ENCODE measurements around the gene CYP46A1. TPM values are rescaled to one million over a fixed set of nuclear protein-coding genes. Genes with fewer than 3 reads are reported as not detected.

CYP46A1 gene
- total and polyA plus RNA-seq, 9 donors = 2.3 to 6.3 (median 3.7) TPM

DNA sequence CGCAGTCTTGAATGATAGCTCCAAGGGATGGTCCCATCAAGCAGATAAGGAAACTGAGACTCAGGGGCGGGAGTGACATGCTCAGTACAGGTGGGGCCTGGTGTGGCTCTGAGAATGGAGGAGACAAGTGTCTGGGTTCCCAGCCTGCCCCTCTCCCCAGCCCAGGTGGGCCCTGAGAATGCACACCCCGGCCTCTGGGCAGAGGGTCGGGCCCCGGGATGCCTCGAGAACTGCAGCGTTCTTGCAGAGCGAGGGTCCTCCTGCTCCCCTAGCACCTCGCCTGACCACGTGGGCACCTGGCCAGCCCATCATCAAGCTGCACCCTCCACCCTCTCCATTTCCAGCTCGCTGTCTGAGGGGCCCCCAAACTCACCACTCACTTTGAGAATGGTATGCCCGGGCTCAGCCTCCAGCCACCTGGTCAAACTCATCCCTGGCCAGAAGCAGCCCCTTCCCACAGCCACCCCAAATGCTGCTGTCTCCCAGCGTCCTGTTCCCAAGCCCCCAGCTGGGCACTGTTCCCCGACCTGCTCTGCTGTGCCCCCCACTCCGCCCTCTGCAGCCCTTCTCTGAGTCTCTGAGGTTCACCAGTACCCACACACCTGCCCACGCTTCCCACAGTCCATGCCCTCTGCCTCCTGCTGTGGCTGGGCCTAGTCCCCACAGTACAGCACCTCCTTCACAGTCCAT lies 44.3 kb downstream of the CYP46A1 start:
- 84% methylated on average over 14 of the region's 16 CpGs for WGBS (ENCODE audit: insufficient coverage)
- Histone ChIP-seq H3K27ac (ENCODE audit: low read length) (no peak overlapping the region), H3K36me3 (ENCODE audit: control insufficient read depth, insufficient read depth, low read length) (no peaks in the 10 kb centered on the region), H3K4me3 (ENCODE audit: low read length) (no peak overlapping the region), H3K9me3 (replicated peaks; ENCODE audit: control insufficient read depth, low read depth, low read length) (no peaks in the 10 kb centered on the region), H3K27me3 (ENCODE audit: control insufficient read depth, insufficient read depth, low read length) (no peaks in the 10 kb centered on the region), H3K4me1 (ENCODE audit: control insufficient read depth, insufficient read depth, low read length) (peaks cover 32% of the 10 kb centered on the region)
- no peak for DNase-seq

DNA sequence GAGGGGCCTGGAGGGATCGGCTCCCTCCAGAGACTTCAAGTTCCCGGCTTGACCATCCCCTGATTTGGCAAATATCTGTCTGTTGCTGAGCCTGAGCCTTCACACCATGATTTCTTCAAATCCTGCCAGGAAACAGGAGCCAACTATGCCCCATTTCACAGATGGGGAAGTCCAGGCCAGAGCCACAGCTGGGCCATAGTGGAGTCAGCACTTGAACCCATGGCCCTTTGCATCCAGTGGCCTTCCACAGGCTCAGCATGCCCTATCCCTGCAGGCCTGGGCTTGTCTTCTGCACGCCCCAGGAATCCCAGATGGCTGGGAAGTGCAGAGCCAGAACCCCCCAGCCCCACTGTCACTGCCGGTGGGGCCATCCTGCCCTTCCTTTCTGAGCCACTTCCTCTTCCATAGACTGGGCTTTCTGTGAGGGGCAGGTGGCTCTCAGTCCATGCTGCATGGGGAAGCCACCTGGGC lies 44.9 kb downstream of the CYP46A1 start:
- H3K9me3 ChIP-seq (replicated peaks; ENCODE audit: control insufficient read depth, low read depth, low read length) = no peaks in the 10 kb centered on the region
- no peak for DNase-seq
- H3K36me3 ChIP-seq (ENCODE audit: control insufficient read depth, insufficient read depth, low read length) = no peaks in the 10 kb centered on the region
- H3K4me3 ChIP-seq (ENCODE audit: low read length) = no peak overlapping the region
- no peak overlapping the region for H3K27ac ChIP-seq (ENCODE audit: low read length)
- 60% methylated on average over 1 of the region's 4 CpGs for WGBS (ENCODE audit: insufficient coverage)
- H3K27me3 ChIP-seq (ENCODE audit: control insufficient read depth, insufficient read depth, low read length) = no peaks in the 10 kb centered on the region
- peaks cover 39% of the 10 kb centered on the region for H3K4me1 ChIP-seq (ENCODE audit: control insufficient read depth, insufficient read depth, low read length)

DNA sequence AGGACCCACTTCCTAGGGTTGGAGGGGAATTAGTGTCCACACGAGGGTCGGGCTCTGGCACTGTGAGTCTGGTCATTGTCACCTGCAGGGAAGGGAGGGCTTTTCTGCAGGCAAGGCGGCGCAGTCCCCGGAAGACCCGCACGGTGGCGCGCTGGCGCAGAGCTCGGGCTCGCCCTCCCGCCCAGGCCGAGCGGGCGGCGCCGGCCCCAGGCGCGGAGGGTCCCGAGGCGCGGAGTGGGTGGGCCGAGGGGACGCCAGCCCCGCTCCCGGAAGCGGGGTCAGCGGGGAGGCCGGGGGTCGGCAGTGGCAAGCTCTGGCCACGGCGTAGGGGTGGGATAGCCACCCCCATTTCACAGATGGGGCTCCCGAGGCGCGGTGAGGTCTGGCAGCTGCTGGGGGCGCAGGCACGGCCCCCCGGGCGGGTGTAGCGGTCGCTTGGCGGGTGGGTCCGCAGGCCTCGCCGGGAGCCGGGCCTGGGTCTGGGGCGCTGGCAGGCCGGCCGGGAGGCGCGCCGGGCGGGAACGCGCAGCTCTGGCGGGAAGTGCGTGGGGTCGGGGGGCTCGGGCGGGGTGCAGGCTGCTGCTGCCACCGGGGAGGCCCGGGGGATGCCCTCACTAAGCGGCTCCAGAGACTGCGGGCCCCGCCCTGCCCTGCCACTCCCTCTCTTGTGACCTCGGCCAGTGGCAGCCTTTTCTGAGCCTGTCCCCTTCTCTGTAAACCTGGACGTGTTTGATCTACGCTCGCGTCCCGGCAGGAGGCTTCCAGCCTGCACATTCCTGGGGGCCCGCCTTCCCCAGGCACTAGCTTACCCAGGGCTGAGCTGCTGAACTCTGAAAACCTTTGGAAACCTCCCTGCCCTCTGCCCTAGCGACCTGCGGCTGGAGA lies 46.1 kb downstream of the CYP46A1 start:
- no peaks in the 10 kb centered on the region for H3K27me3 ChIP-seq (ENCODE audit: control insufficient read depth, insufficient read depth, low read length)
- no peaks in the 10 kb centered on the region for H3K36me3 ChIP-seq (ENCODE audit: control insufficient read depth, insufficient read depth, low read length)
- peak overlapping the region; percentile 77 for H3K27ac ChIP-seq (ENCODE audit: low read length)
- no peaks in the 10 kb centered on the region for H3K9me3 ChIP-seq (replicated peaks; ENCODE audit: control insufficient read depth, low read depth, low read length)
- peaks cover 51% of the 10 kb centered on the region for H3K4me1 ChIP-seq (ENCODE audit: control insufficient read depth, insufficient read depth, low read length)
- peak overlapping the region; percentile 43 for H3K4me3 ChIP-seq (ENCODE audit: low read length)
- WGBS (ENCODE audit: insufficient coverage) = 2% methylated on average over 73 of the region's 75 CpGs
- DNase-seq = peak; percentile 76

DNA sequence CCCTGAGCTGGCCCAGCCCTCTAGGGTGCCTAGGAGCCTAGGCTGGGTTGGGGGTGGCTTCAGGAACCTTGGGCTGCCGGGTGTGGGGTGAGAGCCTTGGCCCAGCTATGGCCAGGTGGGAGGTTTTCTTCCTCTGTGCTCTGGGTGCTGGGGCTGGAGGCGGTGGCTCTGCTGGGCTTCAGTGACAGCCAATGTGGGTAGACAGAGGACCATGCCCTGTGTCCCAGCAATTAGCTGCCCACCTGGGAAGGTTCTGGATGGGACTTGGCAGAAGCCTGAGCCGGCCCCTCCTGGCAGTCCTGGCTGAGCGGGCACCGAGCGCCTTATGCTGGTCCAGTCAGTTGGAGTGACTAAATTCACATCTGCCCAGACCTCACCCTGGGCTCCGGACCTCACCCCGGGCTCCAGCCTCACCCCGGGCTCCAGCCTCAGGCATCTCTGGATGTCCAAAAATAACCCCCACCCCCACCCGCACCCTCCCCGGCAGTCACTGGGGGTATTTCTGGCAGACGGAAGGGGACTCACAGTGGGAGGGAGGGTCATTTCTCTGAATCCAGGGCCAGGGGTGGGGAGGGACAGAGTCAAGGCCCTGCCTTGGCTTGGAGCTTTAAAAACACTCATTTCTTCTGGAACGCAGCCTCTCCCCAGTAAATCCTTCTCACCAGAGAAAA lies 46.9 kb downstream of the CYP46A1 start:
- 36% methylated on average over 4 of the region's 13 CpGs for WGBS (ENCODE audit: insufficient coverage)
- H3K9me3 ChIP-seq (replicated peaks; ENCODE audit: control insufficient read depth, low read depth, low read length) = no peaks in the 10 kb centered on the region
- H3K36me3 ChIP-seq (ENCODE audit: control insufficient read depth, insufficient read depth, low read length) = no peaks in the 10 kb centered on the region
- H3K4me3 ChIP-seq (ENCODE audit: low read length) = peak overlapping the region; percentile 43
- H3K27me3 ChIP-seq (ENCODE audit: control insufficient read depth, insufficient read depth, low read length) = no peaks in the 10 kb centered on the region
- H3K27ac ChIP-seq (ENCODE audit: low read length) = peak overlapping the region; percentile 77
- DNase-seq = peak; percentile 64
- H3K4me1 ChIP-seq (ENCODE audit: control insufficient read depth, insufficient read depth, low read length) = peaks cover 58% of the 10 kb centered on the region

DNA sequence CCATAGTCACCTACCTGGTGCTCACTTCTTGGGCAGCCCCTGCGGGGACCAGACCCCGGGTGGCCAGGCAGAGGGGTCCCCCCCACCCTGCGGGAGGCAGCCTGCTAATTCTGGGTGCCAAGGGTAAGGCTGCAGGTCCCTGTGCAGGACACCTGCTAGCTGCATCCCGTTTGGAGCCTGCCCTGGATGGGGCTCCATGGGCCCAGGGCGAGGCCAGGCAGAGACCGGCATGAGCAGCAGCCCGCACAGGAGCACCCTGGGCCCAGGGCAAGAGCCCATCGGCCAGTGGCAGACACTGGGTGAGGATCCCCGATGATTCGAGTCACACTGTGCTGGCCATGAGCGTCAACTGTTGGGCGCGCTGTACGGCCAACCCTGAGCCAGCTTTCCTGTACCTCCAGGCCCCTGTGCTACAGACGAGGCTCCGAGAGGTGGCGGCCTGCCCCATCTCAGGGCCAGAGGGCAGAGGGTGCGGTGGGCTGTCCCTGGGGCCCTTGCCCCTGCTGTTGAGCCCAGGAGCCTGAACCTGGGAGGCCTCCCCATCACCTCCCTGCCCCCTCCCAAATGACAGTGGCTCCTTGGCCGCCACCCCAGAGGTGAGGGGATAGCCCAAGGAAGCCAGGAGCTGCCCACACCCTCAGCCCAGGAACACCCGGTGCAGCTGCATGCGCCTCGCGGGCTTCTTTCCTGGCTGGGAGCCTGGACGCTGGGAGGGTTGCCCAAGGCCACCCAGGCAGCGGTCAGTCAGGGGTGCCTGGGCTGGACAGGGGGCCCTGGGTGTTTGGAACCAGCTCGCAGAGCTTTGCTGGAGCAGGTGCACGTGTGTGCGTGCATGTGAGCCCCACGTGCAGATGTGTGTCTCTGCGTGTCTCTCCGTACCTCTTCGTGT lies 47.7 kb downstream of the CYP46A1 start:
- WGBS (ENCODE audit: insufficient coverage) = 61% methylated on average over 30 of the region's 32 CpGs
- H3K27me3 ChIP-seq (ENCODE audit: control insufficient read depth, insufficient read depth, low read length) = no peaks in the 10 kb centered on the region
- no peaks in the 10 kb centered on the region for H3K9me3 ChIP-seq (replicated peaks; ENCODE audit: control insufficient read depth, low read depth, low read length)
- no peak for DNase-seq
- H3K27ac ChIP-seq (ENCODE audit: low read length) = peak overlapping the region; percentile 77
- H3K36me3 ChIP-seq (ENCODE audit: control insufficient read depth, insufficient read depth, low read length) = no peaks in the 10 kb centered on the region
- H3K4me1 ChIP-seq (ENCODE audit: control insufficient read depth, insufficient read depth, low read length) = peaks cover 65% of the 10 kb centered on the region
- no peak overlapping the region for H3K4me3 ChIP-seq (ENCODE audit: low read length)

DNA sequence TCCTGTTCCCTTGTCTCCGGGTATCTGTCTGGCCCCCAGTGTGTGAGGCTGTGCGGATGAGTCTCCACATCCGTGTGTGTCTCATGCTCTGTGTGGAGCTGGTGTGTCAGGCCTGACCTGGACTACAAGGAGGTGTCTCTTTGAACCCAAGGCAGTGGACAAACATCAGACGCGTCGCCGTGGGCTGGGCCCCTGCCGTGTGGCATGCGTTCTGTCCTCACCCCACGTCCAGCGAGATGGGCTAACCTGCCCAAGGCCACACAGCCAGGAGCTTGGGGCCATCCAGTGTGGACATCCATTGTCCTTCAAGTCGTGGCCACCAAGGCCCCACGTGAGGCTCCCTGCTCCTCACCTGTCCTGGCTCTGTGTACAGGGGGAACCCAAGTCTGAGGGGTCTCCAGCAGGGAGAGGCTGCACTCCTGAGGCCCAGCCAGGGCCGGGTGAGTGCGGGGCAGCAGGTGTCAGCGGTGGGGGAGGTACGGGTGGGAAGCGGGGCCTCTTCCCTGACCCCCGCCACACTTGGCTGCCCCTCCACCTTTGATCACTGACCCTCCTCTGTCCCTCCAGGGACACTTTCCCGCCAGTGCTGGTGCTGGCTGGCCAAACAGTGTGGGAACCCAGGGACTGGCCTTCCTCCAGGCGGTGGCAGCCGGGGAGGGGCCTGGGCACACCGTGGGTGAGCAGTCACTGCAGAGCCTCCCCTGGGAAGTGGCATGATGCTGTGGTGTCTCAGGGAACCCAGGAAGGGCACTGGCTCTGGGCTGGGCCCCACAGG lies 48.5 kb downstream of the CYP46A1 start:
- H3K9me3 ChIP-seq (replicated peaks; ENCODE audit: control insufficient read depth, low read depth, low read length) = no peaks in the 10 kb centered on the region
- H3K4me1 ChIP-seq (ENCODE audit: control insufficient read depth, insufficient read depth, low read length) = peaks cover 74% of the 10 kb centered on the region
- H3K27ac ChIP-seq (ENCODE audit: low read length) = peak overlapping the region; percentile 77
- WGBS (ENCODE audit: insufficient coverage) = 73% methylated on average over 15 of the region's 23 CpGs
- no peaks in the 10 kb centered on the region for H3K36me3 ChIP-seq (ENCODE audit: control insufficient read depth, insufficient read depth, low read length)
- H3K4me3 ChIP-seq (ENCODE audit: low read length) = no peak overlapping the region
- no peak for DNase-seq
- H3K27me3 ChIP-seq (ENCODE audit: control insufficient read depth, insufficient read depth, low read length) = peaks cover 3% of the 10 kb centered on the region

DNA sequence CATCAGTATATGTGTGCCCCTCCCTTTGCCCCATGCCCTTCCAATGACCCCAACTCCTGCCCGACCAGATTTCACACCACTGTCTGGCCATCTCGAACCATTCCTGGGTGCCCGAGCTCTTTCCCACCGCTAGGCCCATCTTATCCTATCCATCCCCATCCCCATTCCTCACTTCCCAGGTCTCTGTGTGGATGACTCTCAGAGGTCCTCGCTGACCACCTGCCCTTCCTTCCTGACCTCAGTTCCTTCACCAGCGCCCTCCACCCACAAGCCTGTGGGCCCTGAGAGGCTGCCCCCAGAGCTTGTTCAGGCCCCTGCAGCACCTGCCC lies 49.1 kb downstream of the CYP46A1 start:
- Histone ChIP-seq H3K9me3 (replicated peaks; ENCODE audit: control insufficient read depth, low read depth, low read length) (no peaks in the 10 kb centered on the region), H3K4me1 (ENCODE audit: control insufficient read depth, insufficient read depth, low read length) (peaks cover 79% of the 10 kb centered on the region), H3K27ac (ENCODE audit: low read length) (no peak overlapping the region), H3K4me3 (ENCODE audit: low read length) (no peak overlapping the region), H3K27me3 (ENCODE audit: control insufficient read depth, insufficient read depth, low read length) (peaks cover 3% of the 10 kb centered on the region), H3K36me3 (ENCODE audit: control insufficient read depth, insufficient read depth, low read length) (no peaks in the 10 kb centered on the region)
- DNase-seq = no peak
- WGBS (ENCODE audit: insufficient coverage) = 60% methylated on average over 6 of the region's 6 CpGs

DNA sequence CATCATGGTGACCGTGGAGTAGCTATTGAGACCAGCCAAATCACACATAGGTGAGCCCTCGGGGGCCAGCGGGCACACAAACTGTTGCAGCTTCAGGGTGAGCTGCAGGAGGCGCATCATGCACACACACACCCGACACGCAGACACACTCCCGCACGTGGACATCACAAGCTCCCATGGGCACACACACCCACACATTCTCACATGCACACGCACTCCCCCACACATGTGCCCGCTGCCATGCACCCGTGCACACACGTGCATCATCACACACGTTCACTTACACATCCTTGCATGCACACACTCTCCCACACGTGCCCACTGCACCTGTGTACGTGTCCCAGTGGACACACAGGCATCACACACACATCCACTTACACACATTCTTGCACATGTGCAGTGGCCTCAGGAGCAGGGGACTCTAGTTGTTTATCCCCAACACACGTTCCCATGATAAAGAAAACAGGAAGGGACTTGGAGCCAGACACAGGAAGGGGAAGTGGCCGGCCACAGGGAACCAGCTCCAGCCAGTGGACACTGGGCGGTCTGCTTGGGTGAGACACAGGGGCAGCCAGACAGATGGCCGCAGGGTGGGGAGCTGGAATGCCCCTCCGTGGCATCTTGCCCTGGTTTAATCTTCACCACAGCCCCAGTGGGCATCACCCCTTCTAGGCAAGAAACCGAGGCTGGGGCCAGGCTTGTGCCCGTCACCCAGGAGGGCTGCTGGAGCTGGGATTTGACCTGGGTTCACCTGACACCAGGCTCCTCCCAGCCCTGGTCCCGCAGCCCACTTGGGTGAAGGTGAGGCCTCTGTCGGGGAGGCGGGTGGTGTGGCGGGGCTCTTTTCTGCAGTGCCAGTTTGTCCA lies 49.7 kb downstream of the CYP46A1 start:
- Histone ChIP-seq H3K4me3 (ENCODE audit: low read length) (no peak overlapping the region), H3K27ac (ENCODE audit: low read length) (no peak overlapping the region), H3K4me1 (ENCODE audit: control insufficient read depth, insufficient read depth, low read length) (peaks cover 85% of the 10 kb centered on the region), H3K9me3 (replicated peaks; ENCODE audit: control insufficient read depth, low read depth, low read length) (no peaks in the 10 kb centered on the region), H3K27me3 (ENCODE audit: control insufficient read depth, insufficient read depth, low read length) (peaks cover 3% of the 10 kb centered on the region), H3K36me3 (ENCODE audit: control insufficient read depth, insufficient read depth, low read length) (no peaks in the 10 kb centered on the region)
- DNase-seq = peak; percentile 61
- 66% methylated on average over 19 of the region's 26 CpGs for WGBS (ENCODE audit: insufficient coverage)
